8988T (cell line): Measurements from ENCODE around the gene MYO9A.
"Not testable (repeated sequence)": the region's sequence is repeated elsewhere in the genome, so short reads cannot be mapped to it uniquely, and the experiment has no call there.

Experiments used
- DNase-seq: peaks from one replicate; pipeline ENCODE4 v3.0.0; 2011

Gene MYO9A

GRCh38 chr15:72034859-72035650 is 82.9 kb downstream of the MYO9A start:
- DNase-seq = no peak

GRCh38 chr15:72034351-72034750 is 83.6 kb downstream of the MYO9A start:
- no peak for DNase-seq

GRCh38 chr15:72033711-72034110 is 84.2 kb downstream of the MYO9A start:
- DNase-seq = no peak

- no peak for DNase-seq
Observed at GRCh38 chr15:72033285-72033684, 84.7 kb downstream of the MYO9A start.

- no peak for DNase-seq
Observed at GRCh38 chr15:72021604-72022003, 96.3 kb downstream of the MYO9A start.

- DNase-seq = no peak
Observed at GRCh38 chr15:72020799-72021198, 97.2 kb downstream of the MYO9A start.

- DNase-seq = not testable (repeated sequence)
Observed at GRCh38 chr15:72014555-72014954, 103.4 kb downstream of the MYO9A start.

- no peak for DNase-seq
Observed at GRCh38 chr15:72013703-72014102, 104.2 kb downstream of the MYO9A start.

GRCh38 chr15:72011302-72011942 is 106.5 kb downstream of the MYO9A start:
- no peak for DNase-seq

- DNase-seq = no peak
Observed at GRCh38 chr15:72009222-72009621, 108.7 kb downstream of the MYO9A start.

GRCh38 chr15:72006382-72006781 is 111.6 kb downstream of the MYO9A start:
- DNase-seq = no peak

GRCh38 chr15:72005483-72005882 is 112.5 kb downstream of the MYO9A start:
- DNase-seq = no peak

GRCh38 chr15:71999807-72000206 is 118.1 kb downstream of the MYO9A start:
- no peak for DNase-seq

- DNase-seq = not testable (repeated sequence)
Observed at GRCh38 chr15:71998717-71999116, 119.2 kb downstream of the MYO9A start.

- DNase-seq = no peak
Observed at GRCh38 chr15:71997691-71998090, 120.3 kb downstream of the MYO9A start.

- no peak for DNase-seq
Observed at GRCh38 chr15:71975816-71976150, 142.2 kb downstream of the MYO9A start.

GRCh38 chr15:71974211-71974610 is 143.7 kb downstream of the MYO9A start:
- no peak for DNase-seq

GRCh38 chr15:71973366-71973765 is 144.6 kb downstream of the MYO9A start:
- no peak for DNase-seq

GRCh38 chr15:71971905-71972304 is 146.0 kb downstream of the MYO9A start:
- DNase-seq = no peak

GRCh38 chr15:71970435-71970834 is 147.5 kb downstream of the MYO9A start:
- DNase-seq = no peak

GRCh38 chr15:71962537-71962936 is 155.4 kb downstream of the MYO9A start:
- no peak for DNase-seq

- DNase-seq = no peak
Observed at GRCh38 chr15:71957026-71957425, 160.9 kb downstream of the MYO9A start.

- DNase-seq = no peak
Observed at GRCh38 chr15:71951134-71951533, 166.8 kb downstream of the MYO9A start.

- DNase-seq = no peak
Observed at GRCh38 chr15:71945012-71945411, 172.9 kb downstream of the MYO9A start.

GRCh38 chr15:71943806-71944205 is 174.1 kb downstream of the MYO9A start:
- no peak for DNase-seq
